ENCODE data around the gene EPG5. TPM values are rescaled to one million over a fixed set of nuclear protein-coding genes. Genes with fewer than 3 reads are reported as not detected.

Gene EPG5
- total and polyA plus RNA-seq, 2 of the 4 experiments (the other 2 are of a cell fraction), result 37.3 to 114 TPM

GRCh38 chr18:45939236-45939635, 27.9 kb downstream of the EPG5 start:
- no CpG with 5 or more reads among the region's 2 CpGs for WGBS, 2 experiments (ENCODE audit: extremely low coverage in 2 of 2, insufficient read length in 1 of 2)
- Histone ChIP-seq H4K20me1 (ENCODE audit: insufficient read depth, low read length) (no peaks in the 10 kb centered on the region), H2BK5ac (ENCODE audit: low read depth, low read length, poor library complexity, severe bottlenecking) (peak overlapping the region; percentile 95), H3K4me3 (ENCODE audit: insufficient read depth, low read depth, low read length) (no peak overlapping the region), H3K23ac (ENCODE audit: low read depth, low read length) (no peak overlapping the region), H3K79me1 (ENCODE audit: low read depth in 1 of 2, low read length in 2 of 2) (peaks cover 18 to 43% of the 10 kb centered on the region in 2 experiments), H2AK9ac (replicated peaks; ENCODE audit: low read depth, low read length, poor library complexity) (no peak overlapping the region), H3K4me1 (ENCODE audit: control insufficient read depth, insufficient read depth, low read length) (peaks cover 18% of the 10 kb centered on the region), H3K9me1 (ENCODE audit: insufficient read depth, low read length) (peaks cover 20% of the 10 kb centered on the region), H3K9me3 (ENCODE audit: control insufficient read depth, insufficient read depth, low read length) (no peaks in the 10 kb centered on the region), H2BK15ac (ENCODE audit: low read depth, low read length) (0 out of 3 replicates have a peak overlapping the region, but pooled peaks have one; percentile 8), H3K4me2 (ENCODE audit: low read depth, low read length) (no peak overlapping the region), H2AFZ (replicated peaks; ENCODE audit: low read length, poor library complexity) (no peak overlapping the region), H3K27me3 (ENCODE audit: control insufficient read depth, insufficient read depth, low read length) (no peaks in the 10 kb centered on the region), H2AK5ac (ENCODE audit: low read depth, low read length) (0 out of 2 replicates have a peak overlapping the region, but pooled peaks have one; percentile 27), H3K36me3 (ENCODE audit: control insufficient read depth, insufficient read depth, low read length) (peaks cover 47% of the 10 kb centered on the region), H2BK20ac (ENCODE audit: low read depth, low read length) (no peak overlapping the region), H4K91ac (ENCODE audit: insufficient read depth, low read depth, low read length) (no peak overlapping the region), H4K5ac (ENCODE audit: low read depth, low read length) (peak overlapping the region; percentile 57; the same call in 1 of the 2 replicates), H4K8ac (ENCODE audit: low read depth in 2 of 2, low read length in 2 of 2) (peak overlapping the region in 1 of 2 experiments; percentile 51; a peak in 2 of 4 replicates), H3K14ac (replicated peaks; ENCODE audit: low read depth, low read length) (no peak overlapping the region), H3K18ac (ENCODE audit: low read depth, low read length) (no peak overlapping the region; the same call in 1 of the 2 replicates), H3K4ac (ENCODE audit: low read depth, low read length) (peak overlapping the region; percentile 73; the same call in 1 of the 2 replicates), H3K27ac (ENCODE audit: insufficient read depth, low read length) (no peak overlapping the region), H2BK120ac (ENCODE audit: low read depth, low read length) (0 out of 2 replicates have a peak overlapping the region, but pooled peaks have one; percentile 6), H3K56ac (ENCODE audit: extremely low read depth, insufficient read depth, low read length) (no peak overlapping the region), H3K9ac (ENCODE audit: low read depth, low read length) (no peak overlapping the region)
- dilution Hi-C loops (cut with HindIII; ENCODE audit: low sequenced_read_pairs, unreplicated experiment) (no loop called here), in situ Hi-C loops (cut with MboI; ENCODE audit: low sequenced_read_pairs) (no loop called here), intact Hi-C loops (cut with micrococcal nuclease) (no loop called here)
- TF ChIP-seq CTCF (conservative IDR thresholded peaks at IDR 0.05; ENCODE audit: low read depth, low read length), result no peak
- TF ChIP-seq FOS (IDR thresholded peaks at IDR 0.05; ENCODE audit: low read depth, low read length), result no peak
- TF ChIP-seq RFX5 (IDR thresholded peaks at IDR 0.05; ENCODE audit: low read depth, low read length), result no peak
- TF ChIP-seq CHD1 (IDR thresholded peaks at IDR 0.05; ENCODE audit: low read depth, low read length), result no peak
- no peak for TF ChIP-seq CEBPB (IDR thresholded peaks at IDR 0.05; ENCODE audit: low read depth, low read length)
- no peak for TF ChIP-seq SMC3 (IDR thresholded peaks at IDR 0.05; ENCODE audit: low read depth, low read length)
- TF ChIP-seq BHLHE40 (IDR thresholded peaks at IDR 0.05; ENCODE audit: low read depth, low read length), result no peak
- no peak for TF ChIP-seq RAD21 (IDR thresholded peaks at IDR 0.05; ENCODE audit: low read length)
- TF ChIP-seq POLR2A (IDR thresholded peaks at IDR 0.05; ENCODE audit: low read depth, low read length), result no peak
- no peak for TF ChIP-seq MXI1 (IDR thresholded peaks at IDR 0.05; ENCODE audit: borderline replicate concordance, low read depth, low read length)
- no peak for TF ChIP-seq RCOR1 (IDR thresholded peaks at IDR 0.05; ENCODE audit: insufficient replicate concordance, low read length)
- no peak for TF ChIP-seq MAFK (IDR thresholded peaks at IDR 0.05; ENCODE audit: low read depth, low read length)
- no peak for TF ChIP-seq MAZ (IDR thresholded peaks at IDR 0.05; ENCODE audit: borderline replicate concordance, low read depth, low read length)
- no peak for TF ChIP-seq NFE2L2 (IDR thresholded peaks at IDR 0.05; ENCODE audit: low read depth, low read length)
- TF ChIP-seq USF2 (IDR thresholded peaks at IDR 0.05; ENCODE audit: low read depth, low read length), result no peak
- TF ChIP-seq ELK1 (IDR thresholded peaks at IDR 0.05; ENCODE audit: borderline replicate concordance, low read depth, low read length), result no peak
- ChIA-PET CTCF (interaction anchor here (1.0 kb wide), 1 partner anchor 23 kb away, joined by 3 read pairs; no protein-coding TSS in a partner anchor), POLR2A (ENCODE audit: unreplicated experiment) (no interaction called here)
- no peak for DNase-seq
- no peak for ATAC-seq (ENCODE audit: low read depth)
- BruUV-seq (replicated peaks), result no TSS peak

All from IMR-90 (cell line).